ENCODE data around the gene USH1G.
A peak's percentile ranks its signal among the peaks of the same experiment; 100 is the strongest.
"Not testable (repeated sequence)": the region's sequence is repeated elsewhere in the genome, so short reads cannot be mapped to it uniquely, and the experiment has no call there.

USH1G gene

GRCh38 chr17:74906214-74906793 lies 16.8 kb downstream of the USH1G start:
- H3K4me1 ChIP-seq (ENCODE audit: control insufficient read depth, insufficient read depth, low read depth, low read length); H3K14ac ChIP-seq (ENCODE audit: low read length in 2 of 2); H3K79me1 ChIP-seq (replicated peaks; ENCODE audit: low read length, poor library complexity, severe bottlenecking); H3K27ac ChIP-seq (ENCODE audit: low read length, poor library complexity, severe bottlenecking); H2AK5ac ChIP-seq (ENCODE audit: low read length, severe bottlenecking); H3K4ac ChIP-seq (ENCODE audit: low read depth in 1 of 2, low read length in 2 of 2); H3K9ac ChIP-seq (ENCODE audit: low read length); H2BK120ac ChIP-seq (ENCODE audit: low read depth, low read length); H2AFZ ChIP-seq (ENCODE audit: low read depth, low read length); H4K8ac ChIP-seq (ENCODE audit: low read length); H3K36me3 ChIP-seq (ENCODE audit: control insufficient read depth in 1 of 2, insufficient read depth in 2 of 2, low read depth in 1 of 2, low read length in 2 of 2); H3K4me2 ChIP-seq (ENCODE audit: low read length, poor library complexity, severe bottlenecking); H2BK15ac ChIP-seq (ENCODE audit: low read depth, poor library complexity, severe bottlenecking); H2BK5ac ChIP-seq (ENCODE audit: low read depth, low read length, poor library complexity, severe bottlenecking); DNase-seq; H3K18ac ChIP-seq (ENCODE audit: low read depth in 1 of 2, low read length in 2 of 2); H4K91ac ChIP-seq (ENCODE audit: low read length); H2BK12ac ChIP-seq (ENCODE audit: low read length in 2 of 2); H3K4me3 ChIP-seq (ENCODE audit: insufficient read depth in 1 of 2, low read depth in 1 of 2, low read length in 2 of 2); H3K9me3 ChIP-seq (ENCODE audit: control insufficient read depth, low read length); H3K23ac ChIP-seq (ENCODE audit: low read length in 2 of 2): not testable (repeated sequence)
- WGBS, result 67% methylated on average over 5 of the region's 6 CpGs
- peaks cover 24 to 48% of the 10 kb centered on the region in 2 experiments for H3K27me3 ChIP-seq (ENCODE audit: control insufficient read depth in 1 of 2, insufficient read depth in 1 of 2, low read length in 2 of 2)

- Histone ChIP-seq H3K79me1 (replicated peaks; ENCODE audit: low read length, poor library complexity, severe bottlenecking) (no peaks in the 10 kb centered on the region), H2BK15ac (ENCODE audit: low read depth, poor library complexity, severe bottlenecking) (no peak overlapping the region), H4K91ac (ENCODE audit: low read length) (no peak overlapping the region), H3K27ac (ENCODE audit: low read length, poor library complexity, severe bottlenecking) (no peak overlapping the region), H2AK5ac (ENCODE audit: low read length, severe bottlenecking) (no peak overlapping the region), H3K36me3 (ENCODE audit: control insufficient read depth in 1 of 2, insufficient read depth in 2 of 2, low read depth in 1 of 2, low read length in 2 of 2) (no peaks in the 10 kb centered on the region), H2BK5ac (ENCODE audit: low read depth, low read length, poor library complexity, severe bottlenecking) (no peak overlapping the region), H2BK120ac (ENCODE audit: low read depth, low read length) (no peak overlapping the region), H3K27me3 (ENCODE audit: control insufficient read depth in 1 of 2, insufficient read depth in 1 of 2, low read length in 2 of 2) (peaks cover 34 to 60% of the 10 kb centered on the region in 2 experiments), H3K23ac (ENCODE audit: low read length in 2 of 2) (no peak overlapping the region), H3K9me3 (ENCODE audit: control insufficient read depth, low read length) (no peaks in the 10 kb centered on the region), H3K9ac (ENCODE audit: low read length) (no peak overlapping the region), H3K4me1 (ENCODE audit: control insufficient read depth, insufficient read depth, low read depth, low read length) (no peaks in the 10 kb centered on the region), H3K4ac (ENCODE audit: low read depth in 1 of 2, low read length in 2 of 2) (no peak overlapping the region), H2AFZ (ENCODE audit: low read depth, low read length) (no peak overlapping the region), H3K4me3 (ENCODE audit: insufficient read depth in 1 of 2, low read depth in 1 of 2, low read length in 2 of 2) (no peak overlapping the region), H3K14ac (ENCODE audit: low read length in 2 of 2) (peak overlapping the region in 1 of 2 experiments; percentile 64), H3K4me2 (ENCODE audit: low read length, poor library complexity, severe bottlenecking) (no peak overlapping the region), H3K18ac (ENCODE audit: low read depth in 1 of 2, low read length in 2 of 2) (no peak overlapping the region), H2BK12ac (ENCODE audit: low read length in 2 of 2) (no peak overlapping the region), H4K8ac (ENCODE audit: low read length) (no peak overlapping the region)
- 69% methylated on average over 5 of the region's 7 CpGs for WGBS
- DNase-seq, result no peak
Observed at GRCh38 chr17:74904687-74905409, 18.2 kb downstream of the USH1G start.

DNA sequence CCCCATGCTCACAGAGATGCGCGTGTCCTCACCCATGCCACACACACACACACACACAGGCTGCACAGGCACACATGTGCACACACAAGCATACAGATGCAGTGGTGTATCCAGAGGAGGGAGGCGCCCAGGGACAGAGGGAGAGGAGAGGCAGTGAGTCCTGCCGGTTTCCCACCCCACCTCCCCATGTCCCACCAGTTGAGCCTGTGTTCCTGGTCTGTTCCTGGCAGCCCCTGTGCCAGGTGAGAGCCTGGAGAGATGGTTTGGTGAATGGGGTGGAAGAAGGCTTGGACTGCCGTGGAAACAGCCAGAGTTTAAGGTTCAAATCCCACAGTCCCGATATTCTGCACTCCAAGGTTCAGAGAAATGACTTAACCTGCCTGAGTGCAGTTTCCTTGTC lies 19.4 kb downstream of the USH1G start:
- H3K4ac ChIP-seq (ENCODE audit: low read depth in 1 of 2, low read length in 2 of 2), result no peak overlapping the region
- no peak overlapping the region for H2BK15ac ChIP-seq (ENCODE audit: low read depth, poor library complexity, severe bottlenecking)
- 69% methylated on average over 4 of the region's 6 CpGs for WGBS
- no peak overlapping the region for H2BK5ac ChIP-seq (ENCODE audit: low read depth, low read length, poor library complexity, severe bottlenecking)
- H2BK120ac ChIP-seq (ENCODE audit: low read depth, low read length), result no peak overlapping the region
- H3K79me1 ChIP-seq (replicated peaks; ENCODE audit: low read length, poor library complexity, severe bottlenecking), result no peaks in the 10 kb centered on the region
- H2BK12ac ChIP-seq (ENCODE audit: low read length in 2 of 2), result no peak overlapping the region
- no peaks in the 10 kb centered on the region for H3K9me3 ChIP-seq (ENCODE audit: control insufficient read depth, low read length)
- H2AK5ac ChIP-seq (ENCODE audit: low read length, severe bottlenecking), result no peak overlapping the region
- DNase-seq, result no peak
- no peak overlapping the region for H3K27ac ChIP-seq (ENCODE audit: low read length, poor library complexity, severe bottlenecking)
- H2AFZ ChIP-seq (ENCODE audit: low read depth, low read length), result no peak overlapping the region
- H3K9ac ChIP-seq (ENCODE audit: low read length), result no peak overlapping the region
- H3K4me2 ChIP-seq (ENCODE audit: low read length, poor library complexity, severe bottlenecking), result no peak overlapping the region
- no peaks in the 10 kb centered on the region for H3K36me3 ChIP-seq (ENCODE audit: control insufficient read depth in 1 of 2, insufficient read depth in 2 of 2, low read depth in 1 of 2, low read length in 2 of 2)
- H3K4me1 ChIP-seq (ENCODE audit: control insufficient read depth, insufficient read depth, low read depth, low read length), result no peaks in the 10 kb centered on the region
- H3K14ac ChIP-seq (ENCODE audit: low read length in 2 of 2), result no peak overlapping the region
- no peak overlapping the region for H4K91ac ChIP-seq (ENCODE audit: low read length)
- no peak overlapping the region for H3K23ac ChIP-seq (ENCODE audit: low read length in 2 of 2)
- H3K18ac ChIP-seq (ENCODE audit: low read depth in 1 of 2, low read length in 2 of 2), result no peak overlapping the region
- H3K4me3 ChIP-seq (ENCODE audit: insufficient read depth in 1 of 2, low read depth in 1 of 2, low read length in 2 of 2), result no peak overlapping the region
- H3K27me3 ChIP-seq (ENCODE audit: control insufficient read depth in 1 of 2, insufficient read depth in 1 of 2, low read length in 2 of 2), result peaks cover 25 to 58% of the 10 kb centered on the region in 2 experiments
- no peak overlapping the region for H4K8ac ChIP-seq (ENCODE audit: low read length)

GRCh38 chr17:74903034-74903433 lies 20.0 kb downstream of the USH1G start:
- no peak overlapping the region for H2AK5ac ChIP-seq (ENCODE audit: low read length, severe bottlenecking)
- H3K27ac ChIP-seq (ENCODE audit: low read length, poor library complexity, severe bottlenecking), result no peak overlapping the region
- H3K18ac ChIP-seq (ENCODE audit: low read depth in 1 of 2, low read length in 2 of 2), result no peak overlapping the region
- H3K36me3 ChIP-seq (ENCODE audit: control insufficient read depth in 1 of 2, insufficient read depth in 2 of 2, low read depth in 1 of 2, low read length in 2 of 2), result no peaks in the 10 kb centered on the region
- H3K27me3 ChIP-seq (ENCODE audit: control insufficient read depth in 1 of 2, insufficient read depth in 1 of 2, low read length in 2 of 2), result peaks cover 25 to 61% of the 10 kb centered on the region in 2 experiments
- no peak overlapping the region for H3K14ac ChIP-seq (ENCODE audit: low read length in 2 of 2)
- H2BK5ac ChIP-seq (ENCODE audit: low read depth, low read length, poor library complexity, severe bottlenecking), result no peak overlapping the region
- H3K79me1 ChIP-seq (replicated peaks; ENCODE audit: low read length, poor library complexity, severe bottlenecking), result no peaks in the 10 kb centered on the region
- no peak overlapping the region for H3K4me2 ChIP-seq (ENCODE audit: low read length, poor library complexity, severe bottlenecking)
- no peak overlapping the region for H2BK120ac ChIP-seq (ENCODE audit: low read depth, low read length)
- DNase-seq, result no peak
- H2AFZ ChIP-seq (ENCODE audit: low read depth, low read length), result no peak overlapping the region
- no peak overlapping the region for H2BK12ac ChIP-seq (ENCODE audit: low read length in 2 of 2)
- no peaks in the 10 kb centered on the region for H3K4me1 ChIP-seq (ENCODE audit: control insufficient read depth, insufficient read depth, low read depth, low read length)
- H4K91ac ChIP-seq (ENCODE audit: low read length), result no peak overlapping the region
- H3K9me3 ChIP-seq (ENCODE audit: control insufficient read depth, low read length), result no peaks in the 10 kb centered on the region
- no peak overlapping the region for H2BK15ac ChIP-seq (ENCODE audit: low read depth, poor library complexity, severe bottlenecking)
- 80% methylated on average over 6 of the region's 9 CpGs for WGBS
- H3K4me3 ChIP-seq (ENCODE audit: insufficient read depth in 1 of 2, low read depth in 1 of 2, low read length in 2 of 2), result no peak overlapping the region
- no peak overlapping the region for H4K8ac ChIP-seq (ENCODE audit: low read length)
- no peak overlapping the region for H3K23ac ChIP-seq (ENCODE audit: low read length in 2 of 2)
- no peak overlapping the region for H3K4ac ChIP-seq (ENCODE audit: low read depth in 1 of 2, low read length in 2 of 2)
- H3K9ac ChIP-seq (ENCODE audit: low read length), result no peak overlapping the region

All from mesenchymal stem cell (in vitro differentiated cells and primary cell).